Measurements from ENCODE around the gene ABL1.

ABL1 gene

GRCh38 chr9:130930132-130930803, 95.2 kb downstream of the ABL1 start:
- DNase-seq (ENCODE audit: low read depth in 2 of 2): no peak
- H3K4me3 ChIP-seq (replicated peaks in 1 of 2; ENCODE audit: low read depth in 2 of 2, low read length in 2 of 2): no peak overlapping the region
- TF ChIP-seq CTCF (IDR thresholded peaks at IDR 0.05; ENCODE audit: low read depth, low read length): no peak

- no peak for TF ChIP-seq CTCF (IDR thresholded peaks at IDR 0.05; ENCODE audit: low read depth, low read length)
- DNase-seq (ENCODE audit: low read depth in 2 of 2): no peak
- H3K4me3 ChIP-seq (replicated peaks in 1 of 2; ENCODE audit: low read depth in 2 of 2, low read length in 2 of 2): no peak overlapping the region
These were observed 95.8 kb downstream of the ABL1 start for GRCh38 chr9:130930804-130931349.

GRCh38 chr9:130931508-130932254, 96.6 kb downstream of the ABL1 start:
- H3K4me3 ChIP-seq (replicated peaks in 1 of 2; ENCODE audit: low read depth in 2 of 2, low read length in 2 of 2): no peak overlapping the region
- no peak for DNase-seq (ENCODE audit: low read depth in 2 of 2)
- TF ChIP-seq CTCF (IDR thresholded peaks at IDR 0.05; ENCODE audit: low read depth, low read length): no peak

GRCh38 chr9:130932255-130933079, 97.4 kb downstream of the ABL1 start:
- H3K4me3 ChIP-seq (replicated peaks in 1 of 2; ENCODE audit: low read depth in 2 of 2, low read length in 2 of 2): peak overlapping the region in 1 of 2 donors; percentile 4
- peak; percentile 26 for TF ChIP-seq CTCF (IDR thresholded peaks at IDR 0.05; ENCODE audit: low read depth, low read length)
- DNase-seq (ENCODE audit: low read depth in 2 of 2): peak in 1 of 2 donors; percentile 72

GRCh38 chr9:130933114-130934046, 98.3 kb downstream of the ABL1 start:
- DNase-seq (ENCODE audit: low read depth in 2 of 2): peak; percentile 63 to 79
- H3K4me3 ChIP-seq (replicated peaks in 1 of 2; ENCODE audit: low read depth in 2 of 2, low read length in 2 of 2): peak overlapping the region in 1 of 2 donors; percentile 4
- TF ChIP-seq CTCF (IDR thresholded peaks at IDR 0.05; ENCODE audit: low read depth, low read length): no peak
